ENCODE results near the gene SLC2A6. TPM values are rescaled to one million over a fixed set of nuclear protein-coding genes. Genes with fewer than 3 reads are reported as not detected.

The SLC2A6 gene
- total RNA-seq, 1 experiment from 2014 or later: 10.7 TPM

- no peaks in the 10 kb centered on the region for H4K20me1 ChIP-seq (ENCODE audit: insufficient read depth)
- RAD21 ChIA-PET (ENCODE audit: low non-redundant PET in 1 of 2, low total read pairs in 2 of 2, uncharacterized antibody in 2 of 2, unreplicated experiment in 2 of 2): no interaction called here
- BruUV-seq (replicated peaks): no TSS peak
- no peak overlapping the region for H3K4me2 ChIP-seq (ENCODE audit: low read length)
- DNase-seq (ENCODE audit: low read depth, low spot score): no peak
- no peaks in the 10 kb centered on the region for H3K9me3 ChIP-seq (ENCODE audit: control insufficient read depth in 1 of 2, insufficient read depth in 1 of 2, low read depth in 1 of 2, low read length in 2 of 2)
- no peaks in the 10 kb centered on the region for H3K36me3 ChIP-seq (ENCODE audit: control insufficient read depth in 1 of 2, insufficient read depth in 2 of 2, low read length in 2 of 2)
- H2AFZ ChIP-seq (ENCODE audit: low read depth, low read length, poor library complexity, severe bottlenecking): no peak overlapping the region
- no peaks in the 10 kb centered on the region for H3K27me3 ChIP-seq (ENCODE audit: insufficient read depth, low read length)
- intact Hi-C loops (cut with micrococcal nuclease): no loop called here
- POLR2A ChIA-PET: no interaction called here
- no peak overlapping the region for H3K27ac ChIP-seq (ENCODE audit: low read depth, low read length)
- no peak overlapping the region for H3K4me3 ChIP-seq (replicated peaks in 1 of 2; ENCODE audit: low read depth in 1 of 2, low read length in 2 of 2)
- H3K79me2 ChIP-seq (ENCODE audit: insufficient read depth, low read length): no peaks in the 10 kb centered on the region
- H3K9ac ChIP-seq (ENCODE audit: low read length): no peak overlapping the region
- H3K9me2 ChIP-seq (ENCODE audit: insufficient read depth): no peaks in the 10 kb centered on the region
- TF ChIP-seq YY1 (IDR thresholded peaks at IDR 0.05; ENCODE audit: extremely low read depth, insufficient replicate concordance, low read depth, low read length) (no peak), TCF7L2 (IDR thresholded peaks at IDR 0.05; ENCODE audit: borderline replicate concordance, extremely low read depth, insufficient read depth, insufficient read length) (no peak), REST (IDR thresholded peaks at IDR 0.05; ENCODE audit: low read depth) (no peak), CTCF (IDR thresholded peaks at IDR 0.05 in 2 of 3, conservative IDR thresholded peaks at IDR 0.05 in 1 of 3; ENCODE audit: borderline replicate concordance in 1 of 3, insufficient read depth in 1 of 3, low read depth in 2 of 3, low read length in 2 of 3) (no peak), SIN3A (IDR thresholded peaks at IDR 0.05; ENCODE audit: low read depth) (no peak), FOSL1 (IDR thresholded peaks at IDR 0.05; ENCODE audit: low read depth) (no peak), CEBPB (IDR thresholded peaks at IDR 0.05; ENCODE audit: low read depth) (no peak), ZNF274 (IDR thresholded peaks at IDR 0.05; ENCODE audit: low read depth, low read length) (no peak), POLR2A (IDR thresholded peaks at IDR 0.05; ENCODE audit: borderline replicate concordance, extremely low read depth, insufficient read depth, insufficient read length) (no peak)
- no peaks in the 10 kb centered on the region for H3K4me1 ChIP-seq (ENCODE audit: control insufficient read depth in 1 of 2, insufficient read depth in 2 of 2, low read length in 2 of 2)
- CTCF ChIA-PET: no interaction called here
- ATAC-seq: no peak
Observed at GRCh38 chr9:133467101-133467500, 11.8 kb downstream of the SLC2A6 start.

Data from HCT116 (cell line).